Stomach (tissue), 4 donors: ENCODE results near the gene XIRP1.

ENCODE experiments used
- CTCF ChIP-seq, 7 experiments: fragments of 450-650 bp in 4 of 7; fragments of 200-600 bp in 3 of 7; sonication (generic) in 3 of 7; IDR thresholded peaks; one replicate each; pipeline ENCODE4 v1.5.1; 2016 to 2019; ENCODE audit warnings: antibody characterized with exemption in 7 of 7, control low read depth in 2 of 7, mild to moderate bottlenecking in 1 of 7
- POLR2A ChIP-seq, 4 donors: fragments of 450-650 bp; IDR thresholded peaks; one replicate each; pipeline ENCODE4 v1.6.1; 2016; ENCODE audit warnings: antibody characterized with exemption in 4 of 4, control low read depth in 2 of 4, mild to moderate bottlenecking in 1 of 4, moderate library complexity in 1 of 4

GRCh38 chr3:39202094-39202493 is 9.7 kb upstream of the XIRP1 start:
- no peak for TF ChIP-seq CTCF (IDR thresholded peaks at IDR 0.05)
- TF ChIP-seq POLR2A (IDR thresholded peaks at IDR 0.05), result no peak
